ENCODE data around the gene ANKIB1. TPM values are rescaled to one million over a fixed set of nuclear protein-coding genes. Genes with fewer than 3 reads are reported as not detected.
"Not testable (repeated sequence)": the region's sequence is repeated elsewhere in the genome, so short reads cannot be mapped to it uniquely, and the experiment has no call there.

Gene ANKIB1
- total RNA-seq, 6 experiments from 2014 or later = 9.3 to 20.8 (median 15.0) TPM

DNA sequence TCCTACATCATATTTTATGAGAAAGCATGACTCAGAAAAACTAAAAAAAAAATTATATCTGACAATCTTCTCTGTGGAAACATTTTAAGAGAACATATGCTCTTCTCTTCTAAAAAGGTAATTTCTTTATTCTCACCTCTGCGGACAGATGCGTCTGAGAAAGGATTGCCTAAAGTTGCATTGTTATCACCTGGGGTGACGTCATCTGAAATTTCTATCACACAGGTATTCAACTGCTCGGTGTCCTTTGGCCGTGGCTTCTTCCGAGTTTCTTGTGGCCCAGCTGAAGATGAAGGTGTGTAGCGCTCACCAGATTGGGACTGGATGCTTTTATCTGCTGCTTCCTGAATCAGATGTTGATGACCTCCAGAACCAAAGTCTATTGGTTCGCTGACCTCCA is 187.2 kb downstream of the ANKIB1 start:
- H3K27me3 ChIP-seq = no peaks in the 10 kb centered on the region
- ATAC-seq = no peak
- no peak overlapping the region for H3K4me3 ChIP-seq
- H3K27ac ChIP-seq = no peak overlapping the region
- intact Hi-C loops (cut with DNase I) = no loop called here
- TF ChIP-seq, protein P1, sequence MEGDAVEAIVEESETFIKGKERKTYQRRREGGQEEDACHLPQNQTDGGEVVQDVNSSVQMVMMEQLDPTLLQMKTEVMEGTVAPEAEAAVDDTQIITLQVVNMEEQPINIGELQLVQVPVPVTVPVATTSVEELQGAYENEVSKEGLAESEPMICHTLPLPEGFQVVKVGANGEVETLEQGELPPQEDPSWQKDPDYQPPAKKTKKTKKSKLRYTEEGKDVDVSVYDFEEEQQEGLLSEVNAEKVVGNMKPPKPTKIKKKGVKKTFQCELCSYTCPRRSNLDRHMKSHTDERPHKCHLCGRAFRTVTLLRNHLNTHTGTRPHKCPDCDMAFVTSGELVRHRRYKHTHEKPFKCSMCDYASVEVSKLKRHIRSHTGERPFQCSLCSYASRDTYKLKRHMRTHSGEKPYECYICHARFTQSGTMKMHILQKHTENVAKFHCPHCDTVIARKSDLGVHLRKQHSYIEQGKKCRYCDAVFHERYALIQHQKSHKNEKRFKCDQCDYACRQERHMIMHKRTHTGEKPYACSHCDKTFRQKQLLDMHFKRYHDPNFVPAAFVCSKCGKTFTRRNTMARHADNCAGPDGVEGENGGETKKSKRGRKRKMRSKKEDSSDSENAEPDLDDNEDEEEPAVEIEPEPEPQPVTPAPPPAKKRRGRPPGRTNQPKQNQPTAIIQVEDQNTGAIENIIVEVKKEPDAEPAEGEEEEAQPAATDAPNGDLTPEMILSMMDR (IDR thresholded peaks at IDR 0.05) = no peak
- no peak for TF ChIP-seq POLR2A (IDR thresholded peaks at IDR 0.05)
- DNase-seq = no peak
- peaks cover 0 to 3% (median 0%) of the 10 kb centered on the region in 4 donors for H3K4me1 ChIP-seq
- no peaks in the 10 kb centered on the region for H3K9me3 ChIP-seq
- H3K36me3 ChIP-seq = no peaks in the 10 kb centered on the region
- 92% methylated on average over 8 of the region's 8 CpGs for WGBS (ENCODE audit: insufficient coverage, low coverage, low lambda C conversion rate, missing lambda C conversion rate)

DNA sequence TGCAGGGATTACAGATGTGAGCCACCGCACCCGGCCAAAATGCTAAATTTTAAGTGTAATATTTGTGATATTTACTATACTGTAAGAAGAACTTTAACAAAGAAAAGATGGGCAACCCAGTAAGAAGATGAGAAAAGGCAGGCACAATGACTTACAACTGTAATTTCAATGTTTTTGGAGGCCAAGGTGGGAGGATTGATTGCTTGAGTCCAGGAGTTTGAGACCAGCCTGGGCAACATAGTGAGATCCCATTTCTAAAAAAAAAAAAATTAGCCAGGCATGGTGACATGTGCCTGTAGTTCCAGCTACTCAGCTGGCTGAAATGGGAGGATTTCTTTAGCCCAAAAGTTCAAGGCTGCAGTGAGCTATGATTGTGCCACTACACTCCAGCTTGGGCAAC is 189.8 kb downstream of the ANKIB1 start:
- intact Hi-C loops (cut with DNase I) = no loop called here
- TF ChIP-seq, protein P1 (IDR thresholded peaks at IDR 0.05) = no peak
- TF ChIP-seq POLR2A (IDR thresholded peaks at IDR 0.05) = no peak
- no peak for ATAC-seq
- 96% methylated on average over 2 of the region's 2 CpGs for WGBS (ENCODE audit: insufficient coverage, low coverage, low lambda C conversion rate, missing lambda C conversion rate)
- H3K4me3 ChIP-seq = no peak overlapping the region
- H3K27ac ChIP-seq = no peak overlapping the region
- no peak for DNase-seq
- no peaks in the 10 kb centered on the region for H3K27me3 ChIP-seq
- H3K4me1 ChIP-seq = peaks cover 0 to 3% (median 0%) of the 10 kb centered on the region in 4 donors
- H3K36me3 ChIP-seq = no peaks in the 10 kb centered on the region
- no peaks in the 10 kb centered on the region for H3K9me3 ChIP-seq

- no peaks in the 10 kb centered on the region for H3K36me3 ChIP-seq
- no peak overlapping the region for H3K4me3 ChIP-seq
- ATAC-seq (no peak), DNase-seq (no peak)
- intact Hi-C loops (cut with DNase I) = no loop called here
- H3K4me1 ChIP-seq = peaks cover 0 to 3% (median 0%) of the 10 kb centered on the region in 4 donors
- no peaks in the 10 kb centered on the region for H3K9me3 ChIP-seq
- TF ChIP-seq, protein P1 (IDR thresholded peaks at IDR 0.05) = no peak
- no peak for TF ChIP-seq POLR2A (IDR thresholded peaks at IDR 0.05)
- WGBS (ENCODE audit: insufficient coverage, low coverage, low lambda C conversion rate, missing lambda C conversion rate) = 56% methylated on average over 6 of the region's 7 CpGs
- H3K27me3 ChIP-seq = no peaks in the 10 kb centered on the region
- no peak overlapping the region for H3K27ac ChIP-seq
These were observed 191.1 kb downstream of the ANKIB1 start for GRCh38 chr7:92436612-92437445.

GRCh38 chr7:92437956-92438491 is 192.2 kb downstream of the ANKIB1 start:
- intact Hi-C loops (cut with DNase I) = no loop called here
- Histone ChIP-seq H3K9me3 (no peaks in the 10 kb centered on the region), H3K27ac (no peak overlapping the region), H3K4me3 (no peak overlapping the region), H3K27me3 (no peaks in the 10 kb centered on the region), H3K36me3 (no peaks in the 10 kb centered on the region), H3K4me1 (no peaks in the 10 kb centered on the region)
- TF ChIP-seq, protein P1 (IDR thresholded peaks at IDR 0.05) = no peak
- TF ChIP-seq POLR2A (IDR thresholded peaks at IDR 0.05) = no peak
- DNase-seq = no peak
- WGBS (ENCODE audit: insufficient coverage, low coverage, low lambda C conversion rate, missing lambda C conversion rate) = 77% methylated on average over 6 of the region's 6 CpGs
- no peak for ATAC-seq

DNA sequence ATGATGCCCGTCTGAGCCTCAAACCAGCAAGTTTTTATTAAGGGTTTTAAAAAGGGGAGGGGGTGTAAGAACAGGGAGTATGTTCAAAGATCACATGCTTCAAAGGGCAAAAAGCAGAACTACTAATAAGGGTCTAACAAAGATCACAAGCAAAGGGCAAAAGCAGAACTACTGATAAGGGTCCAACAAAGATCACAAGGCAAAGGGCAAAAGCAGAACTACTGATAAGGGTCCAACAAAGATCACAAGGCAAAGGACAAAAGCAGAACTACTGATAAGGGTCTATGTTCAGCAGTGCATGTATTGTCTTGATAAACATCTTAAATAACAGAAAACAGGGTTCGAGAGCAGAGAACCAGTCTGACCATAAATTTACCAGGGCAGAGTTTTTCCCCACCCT is 196.9 kb downstream of the ANKIB1 start:
- H3K36me3 ChIP-seq; H3K9me3 ChIP-seq; ATAC-seq; DNase-seq; H3K27ac ChIP-seq; H3K4me3 ChIP-seq; H3K27me3 ChIP-seq; intact Hi-C loops (cut with DNase I); H3K4me1 ChIP-seq: not testable (repeated sequence)
- WGBS (ENCODE audit: insufficient coverage, low coverage, low lambda C conversion rate, missing lambda C conversion rate) = 92% methylated on average over 2 of the region's 2 CpGs
